ENCODE measurements around the gene SALL4.
"Not testable (repeated sequence)": the region's sequence is repeated elsewhere in the genome, so short reads cannot be mapped to it uniquely, and the experiment has no call there.

SALL4 gene

DNA sequence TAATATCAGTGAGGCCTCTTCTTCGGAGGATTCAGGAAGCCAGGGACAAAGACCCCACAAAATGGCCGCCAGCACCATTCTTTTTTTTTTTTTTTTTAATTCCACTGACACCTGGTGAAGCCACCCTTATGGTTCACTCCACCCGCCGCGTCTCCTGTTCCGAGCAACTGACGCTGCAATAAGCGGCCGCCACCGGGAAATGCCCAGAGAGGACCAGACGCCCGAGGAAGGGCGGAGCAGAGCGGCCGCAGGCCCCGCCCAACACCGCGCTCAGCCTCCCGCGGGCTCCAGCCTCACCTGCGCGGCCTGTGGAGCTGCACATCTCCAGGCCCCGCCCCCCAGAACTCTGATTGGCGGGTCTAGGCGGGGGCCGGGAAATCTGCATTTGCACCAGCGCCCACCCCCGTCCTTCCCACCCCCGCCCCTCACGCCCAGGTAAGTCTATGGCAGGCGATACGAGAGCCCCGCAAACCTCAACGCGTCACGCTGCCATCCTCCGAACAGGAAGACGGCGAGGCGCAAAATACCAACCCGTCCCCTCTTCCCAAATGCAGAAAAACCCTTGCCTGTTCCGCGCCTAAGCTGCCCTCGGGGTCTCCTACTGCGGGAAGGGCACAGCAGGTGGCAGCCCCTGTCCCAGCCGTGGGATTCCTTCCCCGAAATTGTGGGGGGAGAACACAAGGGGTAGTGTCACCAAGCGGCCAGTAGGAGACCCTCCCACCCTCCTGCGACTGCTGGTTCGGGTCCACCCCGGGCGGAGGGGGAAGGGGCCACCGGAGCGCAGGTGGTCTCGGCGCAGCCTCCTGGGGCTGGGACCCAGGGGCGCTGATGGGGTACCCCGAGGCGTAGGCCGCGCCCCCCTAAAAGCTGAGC, 35.1 kb downstream of the SALL4 start:
- TF ChIP-seq, protein P1, sequence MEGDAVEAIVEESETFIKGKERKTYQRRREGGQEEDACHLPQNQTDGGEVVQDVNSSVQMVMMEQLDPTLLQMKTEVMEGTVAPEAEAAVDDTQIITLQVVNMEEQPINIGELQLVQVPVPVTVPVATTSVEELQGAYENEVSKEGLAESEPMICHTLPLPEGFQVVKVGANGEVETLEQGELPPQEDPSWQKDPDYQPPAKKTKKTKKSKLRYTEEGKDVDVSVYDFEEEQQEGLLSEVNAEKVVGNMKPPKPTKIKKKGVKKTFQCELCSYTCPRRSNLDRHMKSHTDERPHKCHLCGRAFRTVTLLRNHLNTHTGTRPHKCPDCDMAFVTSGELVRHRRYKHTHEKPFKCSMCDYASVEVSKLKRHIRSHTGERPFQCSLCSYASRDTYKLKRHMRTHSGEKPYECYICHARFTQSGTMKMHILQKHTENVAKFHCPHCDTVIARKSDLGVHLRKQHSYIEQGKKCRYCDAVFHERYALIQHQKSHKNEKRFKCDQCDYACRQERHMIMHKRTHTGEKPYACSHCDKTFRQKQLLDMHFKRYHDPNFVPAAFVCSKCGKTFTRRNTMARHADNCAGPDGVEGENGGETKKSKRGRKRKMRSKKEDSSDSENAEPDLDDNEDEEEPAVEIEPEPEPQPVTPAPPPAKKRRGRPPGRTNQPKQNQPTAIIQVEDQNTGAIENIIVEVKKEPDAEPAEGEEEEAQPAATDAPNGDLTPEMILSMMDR (IDR thresholded peaks at IDR 0.05): peak; percentile 44
- H3K4me3 Mint-ChIP-seq: peak overlapping the region; percentile 86
- peaks cover 4% of the 10 kb centered on the region for H3K27me3 Mint-ChIP-seq (ENCODE audit: low read depth, poor library complexity)
- peaks cover 16% of the 10 kb centered on the region for H3K36me3 Mint-ChIP-seq (ENCODE audit: low read depth)
- peaks cover 17% of the 10 kb centered on the region for H3K4me1 Mint-ChIP-seq
- H3K9me3 Mint-ChIP-seq: peaks cover 5% of the 10 kb centered on the region
- peak; percentile 77 for DNase-seq
- no peak overlapping the region for H3K27ac Mint-ChIP-seq

DNA sequence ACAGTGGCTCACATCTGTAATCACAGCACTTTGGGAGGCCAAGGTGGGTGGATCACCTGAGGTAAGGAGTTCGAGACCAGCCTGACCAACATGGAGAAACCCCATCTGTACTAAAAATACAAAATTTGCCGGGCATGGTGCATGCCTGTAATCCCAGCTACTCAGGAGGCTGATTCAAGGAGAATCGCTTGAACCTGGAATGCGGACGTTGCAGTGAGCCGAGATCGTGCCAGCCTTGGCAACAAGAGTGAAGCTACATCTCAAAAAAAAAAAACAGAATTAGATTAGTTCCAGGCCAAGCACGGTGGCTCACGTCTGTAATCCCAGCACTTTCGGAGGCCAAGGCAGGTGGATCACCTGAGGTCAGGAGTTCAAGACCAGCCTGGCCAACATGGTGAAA, 36.9 kb downstream of the SALL4 start:
- H3K36me3 Mint-ChIP-seq (ENCODE audit: low read depth): peaks cover 33% of the 10 kb centered on the region
- not testable (repeated sequence) for H3K27ac Mint-ChIP-seq; DNase-seq; H3K27me3 Mint-ChIP-seq (ENCODE audit: low read depth, poor library complexity)
- H3K9me3 Mint-ChIP-seq: peaks cover 21% of the 10 kb centered on the region
- peak overlapping the region; percentile 47 for H3K4me3 Mint-ChIP-seq
- H3K4me1 Mint-ChIP-seq: peaks cover 17% of the 10 kb centered on the region

DNA sequence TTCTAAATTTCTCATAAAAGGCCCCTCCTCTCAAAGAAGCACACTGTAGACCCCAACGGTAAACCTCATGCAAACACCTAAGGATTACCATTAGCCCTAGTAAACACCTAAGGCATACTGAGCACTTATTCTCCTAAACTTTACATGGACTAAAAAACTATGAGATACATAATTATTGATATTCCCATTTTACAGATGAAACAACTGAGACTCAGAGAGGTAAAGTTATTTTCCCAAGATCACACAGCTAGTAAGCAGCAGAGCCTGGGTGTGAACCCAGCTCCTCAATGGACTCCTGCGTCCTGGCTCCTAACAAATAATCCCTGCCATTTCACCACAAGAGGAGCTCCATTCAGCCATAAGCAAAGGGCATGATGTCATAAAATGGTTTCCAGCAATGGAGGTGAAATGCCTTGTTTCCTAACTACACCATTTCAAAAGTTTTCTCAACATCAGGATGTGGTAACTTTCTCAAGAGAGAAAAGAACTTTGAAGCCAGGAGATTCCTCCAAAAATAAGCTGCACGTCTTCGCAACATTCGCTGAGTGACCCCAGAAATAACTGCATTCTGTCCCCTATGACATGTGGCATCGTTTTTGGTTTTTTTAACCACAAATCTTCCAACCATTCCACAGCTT, 38.2 kb downstream of the SALL4 start:
- TF ChIP-seq, protein P1 (IDR thresholded peaks at IDR 0.05): no peak
- no peak overlapping the region for H3K4me3 Mint-ChIP-seq
- H3K27ac Mint-ChIP-seq: no peak overlapping the region
- H3K9me3 Mint-ChIP-seq: peaks cover 21% of the 10 kb centered on the region
- H3K4me1 Mint-ChIP-seq: peaks cover 15% of the 10 kb centered on the region
- DNase-seq: no peak
- H3K27me3 Mint-ChIP-seq (ENCODE audit: low read depth, poor library complexity): peaks cover 4% of the 10 kb centered on the region
- peaks cover 43% of the 10 kb centered on the region for H3K36me3 Mint-ChIP-seq (ENCODE audit: low read depth)

DNA sequence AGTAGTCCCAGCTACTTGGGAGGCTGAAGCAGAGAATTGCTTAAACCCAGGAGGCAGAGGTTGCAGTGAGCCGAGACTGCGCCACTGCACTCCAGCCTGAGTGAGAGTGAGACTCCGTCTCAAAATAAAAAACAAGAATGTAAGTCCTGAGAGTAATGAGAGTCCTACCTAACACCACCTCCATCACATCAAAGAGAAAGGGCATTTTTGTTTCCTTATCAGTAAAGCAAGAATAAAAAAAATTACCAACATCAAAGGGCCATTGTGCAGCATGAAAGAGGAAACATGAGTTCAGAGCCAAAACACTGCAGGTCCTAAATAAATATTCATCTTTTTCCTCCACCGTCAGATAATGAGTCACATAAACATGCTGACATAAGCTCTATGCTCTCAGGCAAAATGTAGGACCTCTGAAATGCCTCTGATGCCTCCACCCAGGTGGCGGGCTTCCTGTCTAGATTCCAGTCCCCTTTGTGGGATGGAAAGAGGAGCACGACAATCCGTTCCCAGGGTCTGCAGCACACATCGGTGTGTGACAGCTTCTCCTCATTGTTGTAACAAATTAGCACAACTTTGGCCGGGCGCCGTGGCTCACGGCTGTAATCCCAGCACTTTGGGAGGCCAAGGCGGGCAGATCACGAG, 41.3 kb downstream of the SALL4 start:
- DNase-seq: no peak
- Mint-ChIP-seq H3K4me3 (no peak overlapping the region), H3K36me3 (ENCODE audit: low read depth) (peaks cover 49% of the 10 kb centered on the region), H3K9me3 (peaks cover 21% of the 10 kb centered on the region), H3K4me1 (peaks cover 26% of the 10 kb centered on the region), H3K27me3 (ENCODE audit: low read depth, poor library complexity) (no peaks in the 10 kb centered on the region), H3K27ac (no peak overlapping the region)
- TF ChIP-seq, protein P1 (IDR thresholded peaks at IDR 0.05): no peak

DNA sequence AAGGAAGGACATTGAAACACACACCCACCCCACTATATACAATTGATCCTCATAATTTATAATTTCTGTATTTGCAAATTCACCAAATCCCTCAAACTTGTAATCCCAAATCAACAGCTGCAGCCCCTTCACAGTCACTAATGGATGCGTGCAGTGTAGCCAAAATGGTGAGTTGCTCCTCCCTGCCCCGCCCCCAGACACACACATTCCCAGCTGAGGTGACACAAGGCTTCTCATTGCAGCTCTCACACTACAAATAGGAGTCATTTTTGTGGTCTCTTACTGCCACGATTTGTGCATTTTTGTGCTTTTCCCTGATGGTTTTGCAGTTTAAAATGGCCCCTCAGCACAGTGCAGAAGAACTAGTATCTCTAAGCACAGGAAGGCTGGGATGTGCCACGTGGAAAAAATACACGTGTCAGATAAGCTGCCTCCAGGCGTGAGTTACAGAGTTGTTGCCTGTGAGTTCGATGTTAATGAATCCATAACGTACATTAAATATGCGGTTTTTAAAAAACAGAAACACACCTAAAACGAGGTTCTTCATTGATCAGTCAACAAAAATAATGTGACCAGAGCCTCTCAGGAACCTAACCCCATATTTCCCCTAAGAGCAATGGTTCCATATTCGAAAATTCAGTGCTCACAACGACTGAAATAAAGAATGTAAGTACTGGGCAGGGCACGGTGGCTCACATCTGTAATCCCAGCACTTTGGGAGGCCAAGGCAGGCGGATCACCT, 42.4 kb downstream of the SALL4 start:
- Mint-ChIP-seq H3K9me3 (peaks cover 21% of the 10 kb centered on the region), H3K27ac (no peak overlapping the region), H3K27me3 (ENCODE audit: low read depth, poor library complexity) (no peaks in the 10 kb centered on the region), H3K4me1 (peaks cover 26% of the 10 kb centered on the region), H3K4me3 (no peak overlapping the region), H3K36me3 (ENCODE audit: low read depth) (peaks cover 49% of the 10 kb centered on the region)
- no peak for DNase-seq
- TF ChIP-seq, protein P1 (IDR thresholded peaks at IDR 0.05): no peak

Measured in nephron progenitor cell (in vitro differentiated cells).